ENCODE measurements around the gene ZNF564.
"Not testable (repeated sequence)": the region's sequence is repeated elsewhere in the genome, so short reads cannot be mapped to it uniquely, and the experiment has no call there.

The ZNF564 gene

DNA sequence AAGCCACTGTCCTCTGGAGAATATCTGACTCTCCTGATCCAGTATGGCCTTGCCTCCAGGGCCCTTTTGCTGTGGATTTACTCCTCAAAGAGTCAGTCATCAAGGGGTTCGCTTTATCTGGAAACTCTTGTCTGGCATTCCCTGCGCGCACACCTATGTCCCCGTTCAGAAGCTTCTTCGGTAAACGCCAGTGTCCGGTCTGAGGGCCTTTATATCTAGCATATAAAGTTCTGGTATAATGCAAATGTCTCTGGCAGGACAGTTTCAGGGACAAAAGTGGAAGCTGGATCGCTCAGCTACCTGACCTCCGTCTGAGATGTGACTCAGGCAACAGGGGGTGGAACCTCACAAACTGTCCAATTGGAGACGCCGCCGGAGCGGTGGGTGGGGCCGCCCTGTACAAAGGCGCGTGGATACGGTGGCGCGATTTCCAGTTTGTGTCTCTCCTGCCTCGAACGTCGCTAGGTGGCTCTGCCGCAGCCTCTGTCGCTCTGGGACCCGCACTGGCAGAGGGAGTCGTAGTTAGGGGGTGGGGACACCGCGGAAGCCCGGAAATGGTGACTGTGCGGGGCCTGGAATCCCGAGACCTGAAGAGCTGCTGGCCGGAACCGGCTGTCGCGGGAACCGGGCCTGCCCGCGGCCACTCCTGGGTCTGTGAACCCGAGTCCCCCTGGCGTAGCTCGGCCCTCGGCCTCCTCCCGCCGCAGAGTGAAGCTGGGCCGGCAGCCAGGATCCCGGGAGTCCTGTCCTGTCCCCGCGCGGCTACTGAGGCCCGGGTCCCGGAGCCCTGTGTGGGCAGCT lies 56.1 kb downstream of the ZNF564 start:
- peak; percentile 92 for DNase-seq

DNA sequence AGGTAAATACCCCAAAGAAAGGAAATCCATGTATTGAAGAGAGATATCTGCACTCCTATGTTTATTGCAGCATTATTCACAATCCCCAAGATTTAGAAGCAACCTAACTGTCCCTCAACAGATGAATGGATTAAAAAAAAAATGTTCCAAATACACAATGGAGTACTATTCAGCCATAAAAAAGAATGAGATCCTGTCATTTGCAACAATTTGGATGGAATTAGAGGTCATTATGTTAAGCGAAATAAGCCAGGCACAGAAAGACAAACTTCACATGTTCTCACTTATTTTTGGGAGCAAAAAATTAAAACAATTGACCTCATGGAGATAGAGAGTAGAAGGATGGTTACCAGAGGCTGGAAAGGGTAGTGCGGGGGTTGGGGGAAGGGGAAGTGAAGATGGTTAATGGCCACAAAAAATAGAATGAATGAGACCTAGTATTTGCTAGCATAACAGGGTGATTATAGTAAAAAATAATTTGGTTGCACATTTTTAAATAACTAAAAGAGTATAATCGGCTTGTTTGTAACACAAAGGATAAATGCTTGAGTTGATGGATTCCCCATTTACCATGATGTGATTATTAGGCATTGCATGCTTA lies 56.9 kb downstream of the ZNF564 start:
- no peak for DNase-seq

- not testable (repeated sequence) for DNase-seq
These were observed 65.0 kb downstream of the ZNF564 start for GRCh38 chr19:12486265-12486783.

GRCh38 chr19:12485571-12485970 lies 65.7 kb downstream of the ZNF564 start:
- DNase-seq: no peak

DNA sequence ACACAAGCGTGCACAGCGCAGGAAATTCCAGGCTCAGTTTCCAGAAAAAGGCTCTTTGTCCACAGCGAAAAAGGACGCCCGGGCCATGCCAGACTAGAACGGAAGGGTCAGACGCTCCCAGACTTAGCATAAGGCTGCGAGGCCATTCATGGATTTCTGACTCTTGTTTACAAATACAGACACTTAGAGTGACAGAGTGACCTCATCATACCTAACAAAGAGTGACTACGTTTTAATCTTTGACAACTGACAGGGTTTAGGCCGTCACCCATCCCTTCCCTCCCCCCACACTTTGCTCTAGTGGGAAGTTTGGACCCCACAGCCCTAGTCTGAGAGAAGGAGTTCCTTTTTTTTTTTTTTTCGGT lies 66.2 kb downstream of the ZNF564 start:
- DNase-seq: peak; percentile 14

- peak; percentile 61 for DNase-seq
These were observed 66.8 kb downstream of the ZNF564 start, which contains the start of gene ZNF709 for GRCh38 chr19:12484371-12485051. ZNF709 (minus strand) TSS chr19:12484816; CDS start chr19:12484657, 159 bp downstream.

DNA sequence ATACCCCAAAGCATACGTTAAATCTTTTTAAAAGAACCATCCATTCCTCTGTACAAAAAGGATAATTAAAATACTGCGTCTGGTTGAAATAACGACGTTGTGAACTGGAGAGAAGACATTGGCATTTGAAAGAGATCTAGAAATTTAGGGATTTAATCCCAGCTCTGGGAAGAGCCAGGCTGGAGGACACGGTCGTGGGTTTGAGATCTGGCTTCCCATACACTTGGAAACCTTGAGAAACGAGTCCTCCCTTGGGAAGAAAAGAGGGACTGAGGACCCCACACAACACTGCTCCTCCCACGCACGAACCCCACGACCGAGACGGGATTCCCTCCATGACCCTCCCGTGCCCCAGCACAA lies 67.3 kb downstream of the ZNF564 start:
- no peak for DNase-seq

DNA sequence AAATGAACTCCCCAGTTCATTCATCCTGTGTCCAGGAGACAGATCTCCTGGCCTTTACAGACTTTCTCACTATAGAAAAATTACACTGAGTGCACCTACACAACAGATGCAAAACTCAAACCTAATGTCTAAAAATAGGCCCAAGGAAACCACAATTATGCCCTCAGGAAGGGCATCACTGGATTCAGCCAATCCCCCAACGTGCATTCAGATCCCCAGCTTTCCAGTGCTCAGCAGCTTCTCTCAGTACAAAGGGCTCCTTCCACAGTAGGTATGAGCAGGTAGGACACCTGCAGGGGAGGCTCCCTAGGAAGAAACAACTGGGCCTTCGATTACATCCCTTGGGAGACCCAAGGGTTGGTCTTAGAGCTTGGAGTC lies 68.8 kb downstream of the ZNF564 start:
- no peak for DNase-seq

- no peak for DNase-seq
These were observed 69.3 kb downstream of the ZNF564 start for GRCh38 chr19:12481781-12482508.

GRCh38 chr19:12478234-12478941 lies 72.9 kb downstream of the ZNF564 start:
- DNase-seq: peak; percentile 10

Measured in NCI-H2029 (cell line).